ENCODE measurements around the gene HGS.
A peak's percentile ranks its signal among the peaks of the same experiment; 100 is the strongest.
"Not testable (repeated sequence)": the region's sequence is repeated elsewhere in the genome, so short reads cannot be mapped to it uniquely, and the experiment has no call there.

HGS gene

GRCh38 chr17:81717049-81717765 lies 33.4 kb downstream of the HGS start:
- no peak for DNase-seq (ENCODE audit: low read depth in 2 of 2)

GRCh38 chr17:81717766-81718089 lies 33.9 kb downstream of the HGS start:
- DNase-seq (ENCODE audit: low read depth in 2 of 2), result no peak

GRCh38 chr17:81719410-81720266 lies 35.8 kb downstream of the HGS start:
- no peak for DNase-seq (ENCODE audit: low read depth in 2 of 2)

- no peak for DNase-seq (ENCODE audit: low read depth in 2 of 2)
Measured at GRCh38 chr17:81720267-81721071, 36.7 kb downstream of the HGS start.

GRCh38 chr17:81722184-81723120 lies 38.6 kb downstream of the HGS start:
- DNase-seq (ENCODE audit: low read depth in 2 of 2), result no peak

- DNase-seq (ENCODE audit: low read depth in 2 of 2), result no peak
Measured at GRCh38 chr17:81723651-81724209, 39.9 kb downstream of the HGS start.

- DNase-seq (ENCODE audit: low read depth in 2 of 2), result no peak
Measured at GRCh38 chr17:81725439-81725838, 41.6 kb downstream of the HGS start.

- no peak for DNase-seq (ENCODE audit: low read depth in 2 of 2)
Measured at GRCh38 chr17:81726004-81726403, 42.2 kb downstream of the HGS start.

- no peak for DNase-seq (ENCODE audit: low read depth in 2 of 2)
Measured at GRCh38 chr17:81727324-81728031, 43.7 kb downstream of the HGS start.

GRCh38 chr17:81733507-81734404 lies 49.9 kb downstream of the HGS start:
- peak in 1 of 2 experiments; percentile 29 for DNase-seq (ENCODE audit: low read depth in 2 of 2)

GRCh38 chr17:81734405-81735263 lies 50.8 kb downstream of the HGS start:
- no peak for DNase-seq (ENCODE audit: low read depth in 2 of 2)

GRCh38 chr17:81735264-81736102 lies 51.7 kb downstream of the HGS start:
- DNase-seq (ENCODE audit: low read depth in 2 of 2), result no peak

- DNase-seq (ENCODE audit: low read depth in 2 of 2), result no peak
Measured at GRCh38 chr17:81737947-81738800, 54.4 kb downstream of the HGS start.

GRCh38 chr17:81738801-81739393 lies 55.1 kb downstream of the HGS start:
- no peak for DNase-seq (ENCODE audit: low read depth in 2 of 2)

- not testable (repeated sequence) for DNase-seq (ENCODE audit: low read depth in 2 of 2)
Measured at GRCh38 chr17:81739593-81739992, 55.8 kb downstream of the HGS start.

- DNase-seq (ENCODE audit: low read depth in 2 of 2), result no peak
Measured at GRCh38 chr17:81740395-81740961, 56.7 kb downstream of the HGS start.
